BE2C (cell line): ENCODE results near the gene NACC2.

ENCODE experiments used
- DNase-seq: peaks from one replicate; pipeline ENCODE4 v3.0.0-alpha.2; 2020
- H3K27me3 ChIP-seq: fragments of 250-450 bp; sonication (Bioruptor Pico); 2 replicates; pipeline ENCODE4 v1.5.1; 2020; ENCODE audit warnings: mild to moderate bottlenecking
- H3K36me3 ChIP-seq: fragments of 250-450 bp; sonication (Bioruptor Pico); 2 replicates; pipeline ENCODE4 v1.5.1; 2020; ENCODE audit warnings: mild to moderate bottlenecking
- H3K4me1 ChIP-seq: fragments of 250-450 bp; sonication (Bioruptor Pico); 2 replicates; pipeline ENCODE4 v1.5.1; 2020
- H3K4me3 ChIP-seq: 2 replicates; pipeline ENCODE4 v1.5.1; 2011; ENCODE audit warnings: low read depth, low read length
- H3K9me3 ChIP-seq: fragments of 250-450 bp; sonication (Bioruptor Pico); 2 replicates; pipeline ENCODE4 v1.5.1; 2020
- CTCF ChIP-seq: IDR thresholded peaks from 2 replicates; pipeline ENCODE4 v1.5.1; 2012; ENCODE audit warnings: mild to moderate bottlenecking, low read depth, low read length

Gene NACC2

GRCh38 chr9:135973277-135974219, 121.5 kb downstream of the NACC2 start:
- Histone ChIP-seq H3K9me3 (no peaks in the 10 kb centered on the region), H3K4me1 (peaks cover 5% of the 10 kb centered on the region), H3K4me3 (no peak overlapping the region), H3K27me3 (no peaks in the 10 kb centered on the region), H3K36me3 (no peaks in the 10 kb centered on the region)
- TF ChIP-seq CTCF, result no peak
- DNase-seq, result no peak

- DNase-seq, result no peak
- Histone ChIP-seq H3K4me3 (no peak overlapping the region), H3K4me1 (peaks cover 5% of the 10 kb centered on the region), H3K27me3 (no peaks in the 10 kb centered on the region), H3K9me3 (no peaks in the 10 kb centered on the region), H3K36me3 (no peaks in the 10 kb centered on the region)
- no peak for TF ChIP-seq CTCF
These were observed 123.2 kb downstream of the NACC2 start for GRCh38 chr9:135971892-135972291.

- no peaks in the 10 kb centered on the region for H3K9me3 ChIP-seq
- no peaks in the 10 kb centered on the region for H3K36me3 ChIP-seq
- no peak for DNase-seq
- H3K27me3 ChIP-seq, result no peaks in the 10 kb centered on the region
- no peak overlapping the region for H3K4me3 ChIP-seq
- TF ChIP-seq CTCF, result no peak
- peaks cover 5% of the 10 kb centered on the region for H3K4me1 ChIP-seq
These were observed 123.8 kb downstream of the NACC2 start for GRCh38 chr9:135971111-135971766.

- H3K4me3 ChIP-seq, result no peak overlapping the region
- no peaks in the 10 kb centered on the region for H3K27me3 ChIP-seq
- no peaks in the 10 kb centered on the region for H3K9me3 ChIP-seq
- TF ChIP-seq CTCF, result no peak
- no peaks in the 10 kb centered on the region for H3K36me3 ChIP-seq
- H3K4me1 ChIP-seq, result peaks cover 5% of the 10 kb centered on the region
- no peak for DNase-seq
These were observed 124.8 kb downstream of the NACC2 start for GRCh38 chr9:135970128-135970815.

- no peak for TF ChIP-seq CTCF
- H3K27me3 ChIP-seq, result no peaks in the 10 kb centered on the region
These were observed 125.9 kb downstream of the NACC2 start for GRCh38 chr9:135969064-135969683.

More at GRCh38 chr9:135969064-135969683, 125.9 kb downstream of the NACC2 start:
- H3K36me3 ChIP-seq, result no peaks in the 10 kb centered on the region
- H3K9me3 ChIP-seq, result no peaks in the 10 kb centered on the region
- peaks cover 5% of the 10 kb centered on the region for H3K4me1 ChIP-seq
- no peak for DNase-seq
- H3K4me3 ChIP-seq, result no peak overlapping the region
